Ovary (tissue), 9 donors: ENCODE measurements around the gene VPS54. TPM values are rescaled to one million over a fixed set of nuclear protein-coding genes. Genes with fewer than 3 reads are reported as not detected.
"Not testable (repeated sequence)": the region's sequence is repeated elsewhere in the genome, so short reads cannot be mapped to it uniquely, and the experiment has no call there.

Experiments used
- DNase-seq, 5 donors: peaks; one replicate each; pipeline ENCODE4 v3.0.0-alpha.2; 2019 to 2020
- H3K27ac ChIP-seq, 2 donors: fragments of 200-600 bp; one replicate each; pipeline versions ENCODE4 v1.5.1 to v1.8.0; 2019 to 2022
- H3K27me3 ChIP-seq: fragments of 200-600 bp; one replicate; pipeline ENCODE4 v1.8.0; 2022
- H3K36me3 ChIP-seq: fragments of 200-600 bp; sonication (generic); one replicate; pipeline ENCODE4 v1.5.1; 2019
- H3K4me1 ChIP-seq: one replicate; pipeline ENCODE4 v1.8.1; 2013; ENCODE audit warnings: mild to moderate bottlenecking, moderate library complexity; ENCODE audit not compliant: insufficient read depth
- H3K4me3 ChIP-seq: fragments of 200-600 bp; sonication (generic); one replicate; pipeline ENCODE4 v1.5.1; 2017
- H3K9me3 ChIP-seq, 2 donors: fragments of 200-600 bp in 1 of 2; sonication (generic) in 1 of 2; one replicate each; pipeline versions ENCODE4 v1.5.1 to v1.8.1; 2013 to 2019; ENCODE audit warnings: mild to moderate bottlenecking in 1 of 2, moderate library complexity in 1 of 2
- CTCF ChIP-seq, 3 donors: fragments of 450-650 bp in 2 of 3; fragments of 200-600 bp in 1 of 3; IDR thresholded peaks; one replicate each; pipeline versions ENCODE4 v1.5.1 to v1.8.0; 2016 to 2022; ENCODE audit warnings: antibody characterized with exemption in 3 of 3, mild to moderate bottlenecking in 1 of 3
- EP300 ChIP-seq: sonication (generic); formaldehyde crosslinking; IDR thresholded peaks from one replicate; pipeline ENCODE4 v1.6.1; 2017; ENCODE audit warnings: antibody characterized with exemption
- POLR2A ChIP-seq: fragments of 450-650 bp; IDR thresholded peaks from one replicate; pipeline ENCODE4 v1.6.1; 2017; ENCODE audit warnings: antibody characterized with exemption, mild to moderate bottlenecking, moderate library complexity
- WGBS, 3 donors: extraction: QIAGEN DNeasy Blood & Tissue Kit in 1 of 3; methylation state at CpG; one replicate each; pipeline versions ENCODE4 v1.1.5 to v1.1.7; 2013 to 2017; 5-methylcytosine and 5-hydroxymethylcytosine counted together
- intact Hi-C, 4 donors: fragments of 100-400 bp; cut with DNase I; formaldehyde crosslinking; loops; one replicate each; pipeline versions ENCODE4 v1.11.0 to v1.15.1; 2022 to 2023
- polyA plus RNA-seq, 2 donors: library from polyadenylated mRNA; stranded (reverse); fragments of 200-250 nt in 1 of 2; fragments of 350-450 nt in 1 of 2; fragmentation: Illumina TruSeq in 1 of 2; extraction: RNeasy Lipid Tissue Mini Kit (QIAGEN cat#74804) in 1 of 2; gene quantifications; one replicate each; pipeline ENCODE4 v1.2.3, GENCODE V29; 2013 to 2014
- total RNA-seq, 7 donors: library from RNA; depleted of rRNA in 2 of 7; stranded (reverse); fragments of >200 nt in 2 of 7; fragmentation: NEBNext Ultra II Directional in 3 of 7; extraction: Animal tissue kit (Norgen Biotek cat#: 25700) in 3 of 7; gene quantifications; one replicate each; pipeline versions ENCODE4 v1.1.0 to v1.2.4, GENCODE V29; 2016 to 2023
- donor health status: DM: no; HTN: no; CAD: no; lungs with moderate emphysema.
- donor health status: DM: no; HTN: no; CAD: no.
- donor health status: Bipolar disorder and iron deficiency.
- donor health status: DM: yes; HTN: yes; CAD: no.
- donor health status: DM: no; HTN: no; CAD: no.
- donor health status: DM: yes; HTN: yes; CAD: no.

The VPS54 gene
- total and polyA plus RNA-seq, 9 donors: 17.9 to 28.6 (median 20.6) TPM

DNA sequence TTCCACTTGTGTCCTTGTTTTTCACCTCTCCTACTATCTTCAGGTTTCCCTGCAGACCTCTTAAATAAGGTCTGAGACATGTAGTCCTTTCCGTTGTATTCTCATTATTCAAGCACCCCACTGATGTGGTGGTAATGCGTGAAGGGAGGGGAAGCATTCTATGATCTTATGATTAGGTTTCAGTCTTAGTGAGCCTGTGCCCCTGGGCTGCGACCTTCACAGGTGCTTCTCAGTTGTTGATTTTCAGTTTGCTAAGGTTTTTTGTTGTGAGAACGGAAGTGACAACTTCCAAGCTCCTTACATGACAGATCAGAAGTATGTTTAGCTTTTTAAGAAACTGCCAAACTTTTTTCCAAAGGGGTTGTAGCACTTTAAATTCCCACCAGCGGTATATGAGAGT is 41.3 kb downstream of the VPS54 start:
- intact Hi-C loops: no loop called here
- WGBS, 3 donors: 94 to 97% (median 95%) methylated on average over 5 of the region's 5 CpGs
- Histone ChIP-seq H3K4me3 (no peak overlapping the region), H3K27ac (no peak overlapping the region), H3K36me3 (no peaks in the 10 kb centered on the region), H3K27me3 (no peaks in the 10 kb centered on the region), H3K4me1 (no peaks in the 10 kb centered on the region), H3K9me3 (no peaks in the 10 kb centered on the region)
- no peak for TF ChIP-seq POLR2A
- TF ChIP-seq EP300: no peak
- no peak for TF ChIP-seq CTCF (IDR thresholded peaks at IDR 0.05)
- DNase-seq: no peak

DNA sequence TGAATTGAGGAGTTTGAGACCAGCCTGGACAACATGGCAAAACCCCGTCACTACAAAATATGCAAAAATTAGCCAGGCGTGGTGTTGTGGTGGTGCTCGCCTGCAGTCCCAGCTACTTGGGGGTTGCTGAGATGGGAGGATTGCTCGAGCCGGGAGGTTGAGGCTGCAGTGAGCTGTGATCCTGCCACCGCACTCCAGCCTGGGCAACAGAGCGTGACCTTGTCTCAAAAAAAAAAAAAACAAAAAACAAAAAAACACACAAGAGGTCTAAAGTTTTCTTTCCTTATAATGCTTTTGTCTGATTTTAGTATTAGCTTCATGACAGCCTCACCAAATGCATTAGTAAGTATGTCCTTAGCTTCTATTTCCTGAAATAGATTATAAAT is 43.1 kb downstream of the VPS54 start:
- H3K36me3 ChIP-seq: no peaks in the 10 kb centered on the region
- H3K27me3 ChIP-seq: no peaks in the 10 kb centered on the region
- no peaks in the 10 kb centered on the region for H3K9me3 ChIP-seq
- WGBS, 3 donors: 86 to 98% (median 98%) methylated on average over 7 of the region's 7 CpGs
- no peak for TF ChIP-seq EP300
- no peak for TF ChIP-seq CTCF (IDR thresholded peaks at IDR 0.05)
- TF ChIP-seq POLR2A: no peak
- H3K4me3 ChIP-seq: no peak overlapping the region
- H3K4me1 ChIP-seq: no peaks in the 10 kb centered on the region
- intact Hi-C loops: no loop called here
- no peak overlapping the region for H3K27ac ChIP-seq
- no peak for DNase-seq

- Histone ChIP-seq H3K27ac (no peak overlapping the region), H3K36me3 (no peaks in the 10 kb centered on the region), H3K4me3 (no peak overlapping the region), H3K27me3 (no peaks in the 10 kb centered on the region), H3K9me3 (no peaks in the 10 kb centered on the region), H3K4me1 (no peaks in the 10 kb centered on the region)
- WGBS, 3 donors: 92 to 98% (median 95%) methylated on average over 15 of the region's 15 CpGs
- intact Hi-C loops: no loop called here
- no peak for TF ChIP-seq EP300
- no peak for TF ChIP-seq POLR2A
- TF ChIP-seq CTCF (IDR thresholded peaks at IDR 0.05): no peak
- no peak for DNase-seq
Observed at GRCh38 chr2:63975437-63976124, 43.6 kb downstream of the VPS54 start.

GRCh38 chr2:63975036-63975435 is 44.2 kb downstream of the VPS54 start:
- H3K36me3 ChIP-seq, H3K4me1 ChIP-seq, H3K9me3 ChIP-seq, H3K27ac ChIP-seq, H3K27me3 ChIP-seq, DNase-seq, intact Hi-C loops, H3K4me3 ChIP-seq: not testable (repeated sequence)
- WGBS, 3 donors: 96 to 99% (median 98%) methylated on average over 2 of the region's 2 CpGs

DNA sequence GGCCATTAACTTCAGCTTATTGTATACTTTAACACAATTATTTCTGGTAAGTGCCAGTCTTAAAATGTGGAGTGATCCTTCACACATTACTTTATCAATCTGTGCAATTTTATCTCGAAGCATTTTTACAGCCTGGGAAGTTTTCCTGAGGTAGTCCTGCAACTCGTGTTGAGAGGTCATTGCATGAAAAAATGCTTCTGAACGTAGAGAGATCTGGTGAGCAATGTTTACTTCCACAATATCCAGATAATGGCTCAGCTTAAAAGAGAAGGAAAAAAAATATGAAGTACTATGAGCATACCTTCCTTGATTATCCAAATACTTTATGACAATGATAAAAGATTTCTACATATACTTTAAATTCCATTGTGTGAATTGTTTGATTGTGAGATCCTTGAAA is 57.0 kb downstream of the VPS54 start:
- DNase-seq: no peak
- H3K9me3 ChIP-seq: no peaks in the 10 kb centered on the region
- intact Hi-C loops: no loop called here
- H3K4me1 ChIP-seq: no peaks in the 10 kb centered on the region
- no peak overlapping the region for H3K4me3 ChIP-seq
- no peak for TF ChIP-seq CTCF (IDR thresholded peaks at IDR 0.05)
- no peak overlapping the region for H3K27ac ChIP-seq
- H3K36me3 ChIP-seq: no peaks in the 10 kb centered on the region
- H3K27me3 ChIP-seq: no peaks in the 10 kb centered on the region
- WGBS, 3 donors: 43 to 59% (median 55%) methylated on average over 3 of the region's 3 CpGs
